ENCODE results near the gene SEC11A. TPM values are rescaled to one million over a fixed set of nuclear protein-coding genes. Genes with fewer than 3 reads are reported as not detected.

Gene SEC11A
- polyA plus RNA-seq, 2 donors: 67.3 to 74.6 TPM

GRCh38 chr15:84633311-84634227 is 82.4 kb downstream of the SEC11A start:
- H3K36me3 ChIP-seq (ENCODE audit: control insufficient read depth in 2 of 2, insufficient read depth in 2 of 2, low read length in 1 of 2): no peaks in the 10 kb centered on the region

GRCh38 chr15:84631706-84632272 is 84.2 kb downstream of the SEC11A start:
- H3K36me3 ChIP-seq (ENCODE audit: control insufficient read depth in 2 of 2, insufficient read depth in 2 of 2, low read length in 1 of 2): no peaks in the 10 kb centered on the region
- 29 to 41% methylated on average over 7 of the region's 7 CpGs for WGBS, 2 donors
- H3K4me1 ChIP-seq (ENCODE audit: control insufficient read depth in 2 of 2, insufficient read depth in 2 of 2, low read length in 1 of 2): peaks cover 0 to 3% of the 10 kb centered on the region in 2 donors

More at GRCh38 chr15:84633311-84634227, 82.4 kb downstream of the SEC11A start:
- H3K9me3 ChIP-seq (ENCODE audit: control insufficient read depth in 2 of 2, insufficient read depth in 1 of 2, low read depth in 1 of 2, low read length in 1 of 2): no peaks in the 10 kb centered on the region
- H3K27me3 ChIP-seq (ENCODE audit: control insufficient read depth in 1 of 2, insufficient read depth in 2 of 2, low read length in 2 of 2): no peaks in the 10 kb centered on the region
- peaks cover 0 to 3% of the 10 kb centered on the region in 2 donors for H3K4me1 ChIP-seq (ENCODE audit: control insufficient read depth in 2 of 2, insufficient read depth in 2 of 2, low read length in 1 of 2)
- peak overlapping the region; percentile 94 to 97 for H3K27ac ChIP-seq (ENCODE audit: low read depth in 2 of 2, low read length in 1 of 2)
- WGBS, 2 donors: 0 to 1% methylated on average over 92 to 105 of the region's 105 CpGs
- peak overlapping the region; percentile 67 to 75 for H3K4me3 ChIP-seq (ENCODE audit: low read depth in 1 of 2, low read length in 2 of 2)

GRCh38 chr15:84629033-84629432 is 86.9 kb downstream of the SEC11A start:
- 91 to 95% methylated on average over 9 of the region's 9 CpGs for WGBS, 2 donors
- H3K27me3 ChIP-seq (ENCODE audit: control insufficient read depth in 1 of 2, insufficient read depth in 2 of 2, low read length in 2 of 2): no peaks in the 10 kb centered on the region

More at GRCh38 chr15:84631706-84632272, 84.2 kb downstream of the SEC11A start:
- peak overlapping the region; percentile 53 to 68 for H3K4me3 ChIP-seq (ENCODE audit: low read depth in 1 of 2, low read length in 2 of 2)
- peak overlapping the region; percentile 78 to 91 for H3K27ac ChIP-seq (ENCODE audit: low read depth in 2 of 2, low read length in 1 of 2)
- no peaks in the 10 kb centered on the region for H3K27me3 ChIP-seq (ENCODE audit: control insufficient read depth in 1 of 2, insufficient read depth in 2 of 2, low read length in 2 of 2)
- H3K9me3 ChIP-seq (ENCODE audit: control insufficient read depth in 2 of 2, insufficient read depth in 1 of 2, low read depth in 1 of 2, low read length in 1 of 2): no peaks in the 10 kb centered on the region

GRCh38 chr15:84625123-84625522 is 90.8 kb downstream of the SEC11A start:
- WGBS, 2 donors: 87 to 90% methylated on average over 2 of the region's 2 CpGs
- H3K4me3 ChIP-seq (ENCODE audit: low read depth in 1 of 2, low read length in 2 of 2): no peak overlapping the region
- no peaks in the 10 kb centered on the region for H3K27me3 ChIP-seq (ENCODE audit: control insufficient read depth in 1 of 2, insufficient read depth in 2 of 2, low read length in 2 of 2)
- H3K9me3 ChIP-seq (ENCODE audit: control insufficient read depth in 2 of 2, insufficient read depth in 1 of 2, low read depth in 1 of 2, low read length in 1 of 2): peaks cover 12 to 21% of the 10 kb centered on the region in 2 donors
- H3K36me3 ChIP-seq (ENCODE audit: control insufficient read depth in 2 of 2, insufficient read depth in 2 of 2, low read length in 1 of 2): peaks cover 3 to 12% of the 10 kb centered on the region in 2 donors
- H3K27ac ChIP-seq (ENCODE audit: low read depth in 2 of 2, low read length in 1 of 2): no peak overlapping the region
- H3K4me1 ChIP-seq (ENCODE audit: control insufficient read depth in 2 of 2, insufficient read depth in 2 of 2, low read length in 1 of 2): no peaks in the 10 kb centered on the region

More at GRCh38 chr15:84629033-84629432, 86.9 kb downstream of the SEC11A start:
- no peak overlapping the region for H3K4me3 ChIP-seq (ENCODE audit: low read depth in 1 of 2, low read length in 2 of 2)
- no peaks in the 10 kb centered on the region for H3K9me3 ChIP-seq (ENCODE audit: control insufficient read depth in 2 of 2, insufficient read depth in 1 of 2, low read depth in 1 of 2, low read length in 1 of 2)
- no peak overlapping the region for H3K27ac ChIP-seq (ENCODE audit: low read depth in 2 of 2, low read length in 1 of 2)
- H3K4me1 ChIP-seq (ENCODE audit: control insufficient read depth in 2 of 2, insufficient read depth in 2 of 2, low read length in 1 of 2): peaks cover 0 to 3% of the 10 kb centered on the region in 2 donors
- no peaks in the 10 kb centered on the region for H3K36me3 ChIP-seq (ENCODE audit: control insufficient read depth in 2 of 2, insufficient read depth in 2 of 2, low read length in 1 of 2)

- Histone ChIP-seq H3K27ac (ENCODE audit: low read depth in 2 of 2, low read length in 1 of 2) (no peak overlapping the region), H3K9me3 (ENCODE audit: control insufficient read depth in 2 of 2, insufficient read depth in 1 of 2, low read depth in 1 of 2, low read length in 1 of 2) (peaks cover 12 to 21% of the 10 kb centered on the region in 2 donors), H3K27me3 (ENCODE audit: control insufficient read depth in 1 of 2, insufficient read depth in 2 of 2, low read length in 2 of 2) (no peaks in the 10 kb centered on the region), H3K4me1 (ENCODE audit: control insufficient read depth in 2 of 2, insufficient read depth in 2 of 2, low read length in 1 of 2) (no peaks in the 10 kb centered on the region), H3K4me3 (ENCODE audit: low read depth in 1 of 2, low read length in 2 of 2) (no peak overlapping the region), H3K36me3 (ENCODE audit: control insufficient read depth in 2 of 2, insufficient read depth in 2 of 2, low read length in 1 of 2) (peaks cover 3 to 12% of the 10 kb centered on the region in 2 donors)
- WGBS, 2 donors: 88 to 90% methylated on average over 7 of the region's 7 CpGs
Observed at GRCh38 chr15:84624359-84624758, 91.6 kb downstream of the SEC11A start.

GRCh38 chr15:84621358-84621979 is 94.5 kb downstream of the SEC11A start:
- Histone ChIP-seq H3K27ac (ENCODE audit: low read depth in 2 of 2, low read length in 1 of 2) (no peak overlapping the region), H3K36me3 (ENCODE audit: control insufficient read depth in 2 of 2, insufficient read depth in 2 of 2, low read length in 1 of 2) (peaks cover 3 to 12% of the 10 kb centered on the region in 2 donors), H3K9me3 (ENCODE audit: control insufficient read depth in 2 of 2, insufficient read depth in 1 of 2, low read depth in 1 of 2, low read length in 1 of 2) (peaks cover 12 to 21% of the 10 kb centered on the region in 2 donors), H3K4me1 (ENCODE audit: control insufficient read depth in 2 of 2, insufficient read depth in 2 of 2, low read length in 1 of 2) (no peaks in the 10 kb centered on the region), H3K4me3 (ENCODE audit: low read depth in 1 of 2, low read length in 2 of 2) (no peak overlapping the region), H3K27me3 (ENCODE audit: control insufficient read depth in 1 of 2, insufficient read depth in 2 of 2, low read length in 2 of 2) (no peaks in the 10 kb centered on the region)
- WGBS, 2 donors: 96 to 99% methylated on average over 17 of the region's 17 CpGs

- H3K27me3 ChIP-seq (ENCODE audit: control insufficient read depth in 1 of 2, insufficient read depth in 2 of 2, low read length in 2 of 2): no peaks in the 10 kb centered on the region
- H3K4me1 ChIP-seq (ENCODE audit: control insufficient read depth in 2 of 2, insufficient read depth in 2 of 2, low read length in 1 of 2): no peaks in the 10 kb centered on the region
- peaks cover 12 to 21% of the 10 kb centered on the region in 2 donors for H3K9me3 ChIP-seq (ENCODE audit: control insufficient read depth in 2 of 2, insufficient read depth in 1 of 2, low read depth in 1 of 2, low read length in 1 of 2)
- no peak overlapping the region for H3K4me3 ChIP-seq (ENCODE audit: low read depth in 1 of 2, low read length in 2 of 2)
- 98% methylated on average over 8 of the region's 8 CpGs for WGBS, 2 donors
- no peak overlapping the region for H3K27ac ChIP-seq (ENCODE audit: low read depth in 2 of 2, low read length in 1 of 2)
- H3K36me3 ChIP-seq (ENCODE audit: control insufficient read depth in 2 of 2, insufficient read depth in 2 of 2, low read length in 1 of 2): peaks cover 3 to 12% of the 10 kb centered on the region in 2 donors
Observed at GRCh38 chr15:84620626-84621025, 95.3 kb downstream of the SEC11A start.

Other genes starting within 250 kb of the SEC11A start
- under 1 TPM; 0.71 to 0.81 TPM for gene ZSCAN2, start 115.1 kb downstream of the SEC11A start, polyA plus RNA-seq
- 10 to 100 TPM; 15.8 to 16.6 TPM for gene WDR73, start 61.9 kb downstream of the SEC11A start, polyA plus RNA-seq
- 1 to 10 TPM; 1.5 to 5.2 TPM for gene NMB, start 57.9 kb downstream of the SEC11A start, polyA plus RNA-seq
- 1 to 10 TPM; 4.8 to 6.1 TPM for gene ZNF592, start 32.5 kb upstream of the SEC11A start, polyA plus RNA-seq
- 10 to 100 TPM in 1 of 2 donors, 1 to 10 TPM in 1; 1.8 to 10.5 TPM for gene ALPK3, start 101.2 kb upstream of the SEC11A start, polyA plus RNA-seq
- gene SLC28A1, start 168.5 kb upstream of the SEC11A start, polyA plus RNA-seq: under 1 TPM; 0.02 to 0.08 TPM

Measured in esophagus (tissue), 2 donors.